ENCODE data around the gene GSTO2.

DNA sequence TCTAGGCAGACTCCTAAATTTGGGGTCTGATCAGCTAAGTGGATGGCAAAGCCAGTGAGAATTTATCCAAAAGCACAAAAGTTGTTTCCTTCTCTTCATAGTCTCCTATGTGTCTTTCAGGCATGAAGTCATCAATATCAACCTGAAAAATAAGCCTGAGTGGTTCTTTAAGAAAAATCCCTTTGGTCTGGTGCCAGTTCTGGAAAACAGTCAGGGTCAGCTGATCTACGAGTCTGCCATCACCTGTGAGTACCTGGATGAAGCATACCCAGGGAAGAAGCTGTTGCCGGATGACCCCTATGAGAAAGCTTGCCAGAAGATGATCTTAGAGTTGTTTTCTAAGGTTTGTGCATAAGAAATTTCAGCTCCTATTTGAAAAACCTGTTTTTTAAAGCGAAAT lies 9.5 kb upstream of the GSTO2 start:
- TF ChIP-seq ZNF274 (IDR thresholded peaks at IDR 0.05; ENCODE audit: insufficient read depth, insufficient read length) (no peak), KDM1A (IDR thresholded peaks at IDR 0.05; ENCODE audit: borderline replicate concordance) (no peak), ATF7 (IDR thresholded peaks at IDR 0.05; ENCODE audit: low read depth) (no peak), RAD21 (IDR thresholded peaks at IDR 0.05; ENCODE audit: insufficient read depth, low read depth, low read length) (no peak), TCF7 (IDR thresholded peaks at IDR 0.05; ENCODE audit: borderline replicate concordance) (no peak), EP300 (IDR thresholded peaks at IDR 0.05; ENCODE audit: borderline replicate concordance in 1 of 2, control insufficient read depth in 1 of 2, low read depth in 2 of 2, low read length in 2 of 2) (no peak), TBL1XR1 (IDR thresholded peaks at IDR 0.05; ENCODE audit: low read depth, low read length) (no peak), POLR2A (IDR thresholded peaks at IDR 0.05; ENCODE audit: low read depth, low read length) (no peak), YY1 (IDR thresholded peaks at IDR 0.05; ENCODE audit: low read depth, low read length) (no peak)
- TF ChIP-seq, protein P1, sequence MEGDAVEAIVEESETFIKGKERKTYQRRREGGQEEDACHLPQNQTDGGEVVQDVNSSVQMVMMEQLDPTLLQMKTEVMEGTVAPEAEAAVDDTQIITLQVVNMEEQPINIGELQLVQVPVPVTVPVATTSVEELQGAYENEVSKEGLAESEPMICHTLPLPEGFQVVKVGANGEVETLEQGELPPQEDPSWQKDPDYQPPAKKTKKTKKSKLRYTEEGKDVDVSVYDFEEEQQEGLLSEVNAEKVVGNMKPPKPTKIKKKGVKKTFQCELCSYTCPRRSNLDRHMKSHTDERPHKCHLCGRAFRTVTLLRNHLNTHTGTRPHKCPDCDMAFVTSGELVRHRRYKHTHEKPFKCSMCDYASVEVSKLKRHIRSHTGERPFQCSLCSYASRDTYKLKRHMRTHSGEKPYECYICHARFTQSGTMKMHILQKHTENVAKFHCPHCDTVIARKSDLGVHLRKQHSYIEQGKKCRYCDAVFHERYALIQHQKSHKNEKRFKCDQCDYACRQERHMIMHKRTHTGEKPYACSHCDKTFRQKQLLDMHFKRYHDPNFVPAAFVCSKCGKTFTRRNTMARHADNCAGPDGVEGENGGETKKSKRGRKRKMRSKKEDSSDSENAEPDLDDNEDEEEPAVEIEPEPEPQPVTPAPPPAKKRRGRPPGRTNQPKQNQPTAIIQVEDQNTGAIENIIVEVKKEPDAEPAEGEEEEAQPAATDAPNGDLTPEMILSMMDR (IDR thresholded peaks at IDR 0.05 in 2 of 3, conservative IDR thresholded peaks at IDR 0.05 in 1 of 3; ENCODE audit: control insufficient read depth in 2 of 3, extremely low read depth in 1 of 3, insufficient read depth in 1 of 3, low read depth in 3 of 3, low read length in 3 of 3) = no peak
- TF ChIP-seq, protein P2, sequence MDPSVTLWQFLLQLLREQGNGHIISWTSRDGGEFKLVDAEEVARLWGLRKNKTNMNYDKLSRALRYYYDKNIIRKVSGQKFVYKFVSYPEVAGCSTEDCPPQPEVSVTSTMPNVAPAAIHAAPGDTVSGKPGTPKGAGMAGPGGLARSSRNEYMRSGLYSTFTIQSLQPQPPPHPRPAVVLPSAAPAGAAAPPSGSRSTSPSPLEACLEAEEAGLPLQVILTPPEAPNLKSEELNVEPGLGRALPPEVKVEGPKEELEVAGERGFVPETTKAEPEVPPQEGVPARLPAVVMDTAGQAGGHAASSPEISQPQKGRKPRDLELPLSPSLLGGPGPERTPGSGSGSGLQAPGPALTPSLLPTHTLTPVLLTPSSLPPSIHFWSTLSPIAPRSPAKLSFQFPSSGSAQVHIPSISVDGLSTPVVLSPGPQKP (IDR thresholded peaks at IDR 0.05; ENCODE audit: low read depth, low read length) = no peak

Data from GM12878 (cell line).